GM18909 (cell line): ENCODE data around the gene THRAP3.

Experiments used
- ATAC-seq: cut with Tn5 transposase; IDR thresholded peaks from one replicate; pipeline ENCODE4 v1.9.1; 2021; ENCODE audit warnings: mild to moderate bottlenecking; ENCODE audit not compliant: unreplicated experiment, poor library complexity

Gene THRAP3

GRCh38 chr1:36321119-36321951 lies 97.1 kb downstream of the THRAP3 start:
- ATAC-seq = no peak

GRCh38 chr1:36322041-36322785 lies 98.0 kb downstream of the THRAP3 start:
- ATAC-seq = no peak

GRCh38 chr1:36322786-36323635 lies 98.8 kb downstream of the THRAP3 start:
- no peak for ATAC-seq

GRCh38 chr1:36323636-36324352 lies 99.6 kb downstream of the THRAP3 start, which contains the start of gene EVA1B:
TSS of gene EVA1B (minus strand) at chr1:36323645. CDS start at chr1:36323037, 608 bp downstream.
- no peak for ATAC-seq

- no peak for ATAC-seq
Observed at GRCh38 chr1:36324353-36324703, 100.1 kb downstream of the THRAP3 start.

GRCh38 chr1:36326499-36326898 lies 102.3 kb downstream of the THRAP3 start:
- ATAC-seq = no peak

- no peak for ATAC-seq
Observed at GRCh38 chr1:36327421-36328087, 103.3 kb downstream of the THRAP3 start.

- ATAC-seq = no peak
Observed at GRCh38 chr1:36328088-36328480, 103.8 kb downstream of the THRAP3 start.

- no peak for ATAC-seq
Observed at GRCh38 chr1:36328713-36329112, 104.5 kb downstream of the THRAP3 start.

GRCh38 chr1:36329817-36330216 lies 105.6 kb downstream of the THRAP3 start:
- no peak for ATAC-seq

- no peak for ATAC-seq
Observed at GRCh38 chr1:36330940-36331339, 106.7 kb downstream of the THRAP3 start.

- no peak for ATAC-seq
Observed at GRCh38 chr1:36337830-36338229, 113.6 kb downstream of the THRAP3 start.

- ATAC-seq = no peak
Observed at GRCh38 chr1:36339215-36339614, 115.0 kb downstream of the THRAP3 start.

- no peak for ATAC-seq
Observed at GRCh38 chr1:36339615-36340014, 115.4 kb downstream of the THRAP3 start.

- ATAC-seq = no peak
Observed at GRCh38 chr1:36341626-36342320, 117.5 kb downstream of the THRAP3 start.

GRCh38 chr1:36342426-36343185 lies 118.4 kb downstream of the THRAP3 start:
- no peak for ATAC-seq

- no peak for ATAC-seq
Observed at GRCh38 chr1:36343651-36344394, 119.6 kb downstream of the THRAP3 start.

- ATAC-seq = no peak
Observed at GRCh38 chr1:36344395-36344680, 120.1 kb downstream of the THRAP3 start.
